ENCODE data around the gene PLXNB3. TPM values are rescaled to one million over a fixed set of nuclear protein-coding genes. Genes with fewer than 3 reads are reported as not detected.
"Not testable (repeated sequence)": the region's sequence is repeated elsewhere in the genome, so short reads cannot be mapped to it uniquely, and the experiment has no call there.

Gene PLXNB3
- polyA plus RNA-seq, 1 experiment: 5.5 TPM

- Histone ChIP-seq H3K27me3 (ENCODE audit: control insufficient read depth, insufficient read depth, low read length) (no peaks in the 10 kb centered on the region), H3K27ac (ENCODE audit: low read depth, low read length) (no peak overlapping the region), H3K4me3 (ENCODE audit: low read depth, low read length) (no peak overlapping the region), H3K9me3 (ENCODE audit: control insufficient read depth, insufficient read depth, low read length) (no peaks in the 10 kb centered on the region)
- CTCF ChIA-PET: no interaction called here
- no peak for TF ChIP-seq CTCF (IDR thresholded peaks at IDR 0.05; ENCODE audit: low read depth, low read length)
- POLR2A ChIA-PET: no interaction called here
- DNase-seq (ENCODE audit: low read depth, low spot score): no peak
Observed at GRCh38 chrX:153728951-153729631, 35.0 kb upstream of the PLXNB3 start.

- H3K27me3 ChIP-seq (ENCODE audit: control insufficient read depth, insufficient read depth, low read length); H3K9me3 ChIP-seq (ENCODE audit: control insufficient read depth, insufficient read depth, low read length); POLR2A ChIA-PET; H3K27ac ChIP-seq (ENCODE audit: low read depth, low read length); DNase-seq (ENCODE audit: low read depth, low spot score); H3K4me3 ChIP-seq (ENCODE audit: low read depth, low read length): not testable (repeated sequence)
- CTCF ChIA-PET: interaction anchor here (1.5 kb wide), 1 partner anchor 217 kb away, joined by 4 read pairs; no protein-coding TSS in a partner anchor
Observed at GRCh38 chrX:153730115-153730514, 33.9 kb upstream of the PLXNB3 start.

GRCh38 chrX:153731117-153731844 lies 32.8 kb upstream of the PLXNB3 start:
- CTCF ChIA-PET: interaction anchor here (0.9 to 1.5 kb wide), 2 partner anchors 180 to 216 kb away, joined by 4 read pairs; no protein-coding TSS in a partner anchor
- POLR2A ChIA-PET: no interaction called here
- Histone ChIP-seq H3K4me3 (ENCODE audit: low read depth, low read length) (no peak overlapping the region), H3K27ac (ENCODE audit: low read depth, low read length) (no peak overlapping the region), H3K27me3 (ENCODE audit: control insufficient read depth, insufficient read depth, low read length) (no peaks in the 10 kb centered on the region), H3K9me3 (ENCODE audit: control insufficient read depth, insufficient read depth, low read length) (no peaks in the 10 kb centered on the region)
- TF ChIP-seq CTCF (IDR thresholded peaks at IDR 0.05; ENCODE audit: low read depth, low read length): no peak
- DNase-seq (ENCODE audit: low read depth, low spot score): no peak

- ChIA-PET CTCF (no interaction called here), POLR2A (no interaction called here)
- Histone ChIP-seq H3K9me3 (ENCODE audit: control insufficient read depth, insufficient read depth, low read length) (no peaks in the 10 kb centered on the region), H3K27ac (ENCODE audit: low read depth, low read length) (no peak overlapping the region), H3K27me3 (ENCODE audit: control insufficient read depth, insufficient read depth, low read length) (no peaks in the 10 kb centered on the region), H3K4me3 (ENCODE audit: low read depth, low read length) (no peak overlapping the region)
- no peak for TF ChIP-seq CTCF (IDR thresholded peaks at IDR 0.05; ENCODE audit: low read depth, low read length)
- DNase-seq (ENCODE audit: low read depth, low spot score): no peak
Observed at GRCh38 chrX:153731845-153732215, 32.2 kb upstream of the PLXNB3 start.

GRCh38 chrX:153732401-153732800 lies 31.6 kb upstream of the PLXNB3 start:
- CTCF ChIA-PET: no interaction called here
- POLR2A ChIA-PET: no interaction called here
- Histone ChIP-seq H3K9me3 (ENCODE audit: control insufficient read depth, insufficient read depth, low read length) (no peaks in the 10 kb centered on the region), H3K27ac (ENCODE audit: low read depth, low read length) (no peak overlapping the region), H3K27me3 (ENCODE audit: control insufficient read depth, insufficient read depth, low read length) (no peaks in the 10 kb centered on the region), H3K4me3 (ENCODE audit: low read depth, low read length) (no peak overlapping the region)
- no peak for DNase-seq (ENCODE audit: low read depth, low spot score)
- TF ChIP-seq CTCF (IDR thresholded peaks at IDR 0.05; ENCODE audit: low read depth, low read length): no peak
